ENCODE measurements around the gene MAST3.

The MAST3 gene

DNA sequence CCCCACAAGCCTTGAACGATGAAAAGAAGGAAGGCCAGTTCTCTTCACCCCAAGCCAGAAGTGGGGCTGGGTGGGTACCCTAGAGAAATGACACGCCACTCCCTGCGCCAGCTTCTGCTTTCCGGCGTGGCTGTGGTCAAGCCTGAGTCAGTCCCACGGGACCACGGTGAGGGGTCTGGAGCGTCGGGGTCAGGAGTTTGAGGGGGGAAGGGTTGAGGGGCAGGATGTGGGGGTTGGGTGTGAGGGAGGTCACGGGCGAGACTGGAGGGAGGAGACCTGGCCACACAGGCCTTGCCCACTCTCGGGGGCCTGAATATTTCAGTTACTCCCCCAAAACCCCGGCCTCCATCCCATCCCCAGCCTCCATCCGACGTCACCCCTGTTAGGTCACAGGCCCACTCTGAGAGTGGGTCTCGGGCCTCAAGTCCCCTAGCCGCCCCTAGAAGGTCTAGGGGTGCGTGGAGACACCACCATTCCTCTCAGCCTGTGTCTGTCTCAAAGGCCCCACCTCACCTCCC lies 75.5 kb downstream of the MAST3 start:
- Histone ChIP-seq H3K4me1 (ENCODE audit: control extremely low read depth in 1 of 4, control insufficient read depth in 4 of 4, insufficient read depth in 4 of 4, low read length in 3 of 4) (peaks cover 0 to 45% (median 30%) of the 10 kb centered on the region in 4 experiments), H3K27ac (ENCODE audit: insufficient read depth in 1 of 2, low read depth in 1 of 2, low read length in 2 of 2, poor library complexity in 1 of 2, severe bottlenecking in 2 of 2) (peak overlapping the region in 1 of 2 experiments; percentile 54), H3K27me3 (replicated peaks in 2 of 5; ENCODE audit: control insufficient read depth in 4 of 5, insufficient read depth in 5 of 5, low read length in 4 of 5) (peaks cover 0 to 3% (median 0%) of the 10 kb centered on the region in 5 experiments), H3K9me3 (ENCODE audit: control extremely low read depth in 1 of 5, control insufficient read depth in 4 of 5, insufficient read depth in 2 of 5, low read depth in 1 of 5, low read length in 4 of 5) (no peaks in the 10 kb centered on the region), H3K4me3 (ENCODE audit: control insufficient read depth in 1 of 7, extremely low read depth in 1 of 7, insufficient read depth in 4 of 7, low read depth in 2 of 7, low read length in 6 of 7) (peak overlapping the region in 5 of 7 experiments; percentile 64 to 91 (median 79)), H3K36me3 (ENCODE audit: control insufficient read depth in 4 of 4, insufficient read depth in 4 of 4, low read length in 3 of 4) (peaks cover 0 to 27% (median 10%) of the 10 kb centered on the region in 4 experiments)
- ChIA-PET CTCF (interaction anchor here (1.4 to 1.6 kb wide), 2 partner anchors 9 to 12 kb away, joined by 6 to 7 read pairs; no protein-coding TSS in a partner anchor), POLR2A (no interaction called here)
- 16% methylated on average over 6 of the region's 18 CpGs for WGBS (ENCODE audit: insufficient coverage)
- DNase-seq = peak in 2 of 3 donors; percentile 74 to 83

DNA sequence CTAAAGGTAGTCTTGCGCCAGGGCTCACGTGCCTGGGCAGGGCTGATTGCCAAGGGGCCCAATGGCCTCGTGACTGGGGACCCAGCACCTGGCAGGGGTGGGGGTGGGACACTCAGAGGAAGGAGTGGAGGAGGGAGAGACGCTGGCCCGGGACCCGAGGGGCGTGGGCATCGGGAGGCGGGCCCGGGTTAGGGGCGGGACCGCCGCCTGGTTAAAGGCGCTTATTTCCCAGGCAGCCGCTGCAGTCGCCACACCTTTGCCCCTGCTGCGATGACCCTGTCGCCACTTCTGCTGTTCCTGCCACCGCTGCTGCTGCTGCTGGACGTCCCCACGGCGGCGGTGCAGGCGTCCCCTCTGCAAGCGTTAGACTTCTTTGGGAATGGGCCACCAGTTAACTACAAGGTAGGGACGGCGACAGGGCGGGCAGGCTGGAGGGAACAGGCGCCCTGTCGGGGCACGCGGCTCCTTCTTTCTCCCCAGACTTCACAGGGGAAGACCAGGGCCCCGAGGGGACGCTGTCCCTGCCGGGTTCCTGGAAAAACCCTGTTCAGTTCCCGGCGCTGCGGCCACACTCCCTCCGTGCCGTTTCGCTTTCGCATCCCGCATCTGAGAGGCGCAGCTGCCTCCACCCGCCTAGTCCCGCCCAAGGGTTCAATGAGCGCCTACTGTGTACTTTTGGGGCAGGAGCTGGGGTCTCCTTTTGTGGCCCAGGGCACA lies 76.2 kb downstream of the MAST3 start, which contains the start of gene IFI30:
Gene IFI30, plus strand, starts transcription at position 242 of the 717 bp plus-strand sequence. Its CDS starts 29 bp downstream, at position 271.
- H3K4me1 ChIP-seq (ENCODE audit: control extremely low read depth in 1 of 4, control insufficient read depth in 4 of 4, insufficient read depth in 4 of 4, low read length in 3 of 4) = peaks cover 0 to 45% (median 30%) of the 10 kb centered on the region in 4 experiments
- peak; percentile 77 to 89 (median 84) for DNase-seq
- ChIA-PET CTCF (interaction anchor here (0.7 to 4.5 kb wide), 7 partner anchors 12 to 88 kb away, joined by 3 to 18 read pairs (median 3); partner anchors contain the start of gene PIK3R2), POLR2A (no interaction called here)
- peaks cover 0 to 21% (median 9%) of the 10 kb centered on the region in 4 experiments for H3K36me3 ChIP-seq (ENCODE audit: control insufficient read depth in 4 of 4, insufficient read depth in 4 of 4, low read length in 3 of 4)
- H3K9me3 ChIP-seq (ENCODE audit: control extremely low read depth in 1 of 5, control insufficient read depth in 4 of 5, insufficient read depth in 2 of 5, low read depth in 1 of 5, low read length in 4 of 5) = no peaks in the 10 kb centered on the region
- WGBS (ENCODE audit: insufficient coverage) = 0% methylated on average over 44 of the region's 47 CpGs
- H3K27ac ChIP-seq (ENCODE audit: insufficient read depth in 1 of 2, low read depth in 1 of 2, low read length in 2 of 2, poor library complexity in 1 of 2, severe bottlenecking in 2 of 2) = peak within 1 kb of the TSS in 1 of 2 experiments; percentile 54
- H3K27me3 ChIP-seq (replicated peaks in 2 of 5; ENCODE audit: control insufficient read depth in 4 of 5, insufficient read depth in 5 of 5, low read length in 4 of 5) = peaks cover 0 to 3% (median 0%) of the 10 kb centered on the region in 5 experiments
- H3K4me3 ChIP-seq (ENCODE audit: control insufficient read depth in 1 of 7, extremely low read depth in 1 of 7, insufficient read depth in 4 of 7, low read depth in 2 of 7, low read length in 6 of 7) = peak within 1 kb of the TSS; percentile 50 to 91 (median 79)

DNA sequence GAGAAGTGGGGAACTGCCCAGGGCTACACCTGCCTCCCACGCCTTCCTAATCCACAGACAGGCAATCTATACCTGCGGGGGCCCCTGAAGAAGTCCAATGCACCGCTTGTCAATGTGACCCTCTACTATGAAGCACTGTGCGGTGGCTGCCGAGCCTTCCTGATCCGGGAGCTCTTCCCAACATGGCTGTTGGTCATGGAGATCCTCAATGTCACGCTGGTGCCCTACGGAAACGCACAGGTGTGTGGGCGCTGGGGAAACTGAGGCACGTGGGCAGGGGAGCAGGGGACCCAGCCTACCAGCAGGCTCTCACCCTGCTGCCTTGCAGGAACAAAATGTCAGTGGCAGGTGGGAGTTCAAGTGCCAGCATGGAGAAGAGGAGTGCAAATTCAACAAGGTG lies 77.4 kb downstream of the MAST3 start:
- DNase-seq = no peak
- WGBS (ENCODE audit: insufficient coverage) = 81% methylated on average over 7 of the region's 11 CpGs
- H3K4me3 ChIP-seq (ENCODE audit: control insufficient read depth in 1 of 7, extremely low read depth in 1 of 7, insufficient read depth in 4 of 7, low read depth in 2 of 7, low read length in 6 of 7) = peak overlapping the region in 2 of 7 experiments; percentile 10 to 26
- peaks cover 0 to 13% (median 4%) of the 10 kb centered on the region in 4 experiments for H3K36me3 ChIP-seq (ENCODE audit: control insufficient read depth in 4 of 4, insufficient read depth in 4 of 4, low read length in 3 of 4)
- ChIA-PET POLR2A (no interaction called here), CTCF (interaction anchor here (0.6 to 4.5 kb wide), 6 partner anchors 11 to 86 kb away, joined by 3 to 18 read pairs (median 3); partner anchors contain the start of gene PIK3R2)
- no peak overlapping the region for H3K27ac ChIP-seq (ENCODE audit: insufficient read depth in 1 of 2, low read depth in 1 of 2, low read length in 2 of 2, poor library complexity in 1 of 2, severe bottlenecking in 2 of 2)
- peaks cover 0 to 3% (median 0%) of the 10 kb centered on the region in 5 experiments for H3K27me3 ChIP-seq (replicated peaks in 2 of 5; ENCODE audit: control insufficient read depth in 4 of 5, insufficient read depth in 5 of 5, low read length in 4 of 5)
- peaks cover 0 to 45% (median 24%) of the 10 kb centered on the region in 4 experiments for H3K4me1 ChIP-seq (ENCODE audit: control extremely low read depth in 1 of 4, control insufficient read depth in 4 of 4, insufficient read depth in 4 of 4, low read length in 3 of 4)
- H3K9me3 ChIP-seq (ENCODE audit: control extremely low read depth in 1 of 5, control insufficient read depth in 4 of 5, insufficient read depth in 2 of 5, low read depth in 1 of 5, low read length in 4 of 5) = no peaks in the 10 kb centered on the region

DNA sequence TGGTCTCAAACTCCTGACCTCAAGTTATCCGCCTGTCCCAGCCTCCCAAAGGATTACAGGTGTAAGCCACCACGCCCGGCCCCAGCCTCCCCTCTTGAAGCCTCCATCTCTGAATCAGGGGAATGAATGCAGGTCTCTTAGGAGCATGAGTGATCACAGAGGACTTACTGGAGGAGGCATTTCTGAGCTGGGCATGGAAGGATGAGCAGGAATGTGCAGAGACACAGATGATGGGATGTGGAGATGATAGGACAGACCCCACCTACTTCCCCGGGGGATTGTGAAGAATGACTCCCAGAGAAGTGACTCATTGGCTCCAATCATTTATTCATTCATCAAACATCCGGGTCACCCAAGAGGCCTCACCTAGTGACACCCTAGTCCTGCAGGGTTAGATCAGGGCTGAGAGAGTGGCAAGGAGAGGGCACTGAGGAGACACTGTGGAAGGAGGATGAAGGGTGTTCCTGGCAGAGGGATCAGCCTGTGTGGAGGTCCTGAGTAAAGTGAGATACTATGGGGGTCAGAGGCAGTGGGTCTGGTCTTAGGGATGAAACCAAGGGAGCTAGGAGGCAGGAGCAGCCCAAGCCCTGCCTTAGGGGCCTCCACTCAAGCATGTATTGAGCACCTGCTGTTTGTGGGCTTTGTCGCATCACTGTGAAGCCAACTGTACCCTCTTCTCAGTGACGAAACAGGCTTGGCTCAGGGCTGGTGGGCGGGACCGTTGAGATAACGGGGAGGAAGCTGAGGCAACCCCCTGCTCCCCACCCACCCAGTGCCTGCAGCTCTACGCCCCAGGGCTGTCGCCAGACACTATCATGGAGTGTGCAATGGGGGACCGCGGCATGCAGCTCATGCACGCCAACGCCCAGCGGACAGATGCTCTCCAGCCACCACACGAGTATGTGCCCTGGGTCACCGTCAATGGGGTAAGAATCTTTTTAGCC lies 79.1 kb downstream of the MAST3 start:
- WGBS (ENCODE audit: insufficient coverage) = 99% methylated on average over 11 of the region's 19 CpGs
- Histone ChIP-seq H3K9me3 (ENCODE audit: control extremely low read depth in 1 of 5, control insufficient read depth in 4 of 5, insufficient read depth in 2 of 5, low read depth in 1 of 5, low read length in 4 of 5) (no peaks in the 10 kb centered on the region), H3K4me3 (ENCODE audit: control insufficient read depth in 1 of 7, extremely low read depth in 1 of 7, insufficient read depth in 4 of 7, low read depth in 2 of 7, low read length in 6 of 7) (no peak overlapping the region), H3K27ac (ENCODE audit: insufficient read depth in 1 of 2, low read depth in 1 of 2, low read length in 2 of 2, poor library complexity in 1 of 2, severe bottlenecking in 2 of 2) (no peak overlapping the region), H3K27me3 (replicated peaks in 2 of 5; ENCODE audit: control insufficient read depth in 4 of 5, insufficient read depth in 5 of 5, low read length in 4 of 5) (peaks cover 0 to 3% (median 0%) of the 10 kb centered on the region in 5 experiments), H3K4me1 (ENCODE audit: control extremely low read depth in 1 of 4, control insufficient read depth in 4 of 4, insufficient read depth in 4 of 4, low read length in 3 of 4) (peaks cover 0 to 50% (median 34%) of the 10 kb centered on the region in 4 experiments), H3K36me3 (ENCODE audit: control insufficient read depth in 4 of 4, insufficient read depth in 4 of 4, low read length in 3 of 4) (peaks cover 0 to 10% (median under 1%) of the 10 kb centered on the region in 4 experiments)
- POLR2A ChIA-PET = interaction anchor here (0.6 kb wide), 1 partner anchor 80 kb away, joined by 5 read pairs; no protein-coding TSS in a partner anchor
- DNase-seq = no peak
- CTCF ChIA-PET = interaction anchor here (1.1 to 4.5 kb wide), 7 partner anchors 8 to 74 kb away, joined by 3 to 18 read pairs (median 3); no protein-coding TSS in a partner anchor

DNA sequence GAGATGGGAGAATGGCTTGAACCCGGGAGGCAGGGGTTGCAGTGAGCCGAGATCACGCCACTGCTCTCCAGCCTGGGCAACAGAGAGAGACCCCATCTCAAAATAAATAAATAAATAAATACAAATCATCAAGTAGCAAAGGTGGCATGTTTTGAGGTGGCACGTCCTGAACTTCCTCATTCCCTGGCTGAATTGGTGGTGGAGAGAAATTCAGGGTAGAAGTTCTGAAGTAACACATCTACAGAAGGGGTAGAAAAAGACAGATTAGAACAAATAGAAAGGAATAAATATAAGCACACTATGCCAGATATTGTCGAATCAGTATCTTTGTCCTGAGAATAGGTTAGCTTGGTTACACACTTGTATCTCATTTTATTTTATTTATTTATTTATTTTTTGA lies 82.4 kb downstream of the MAST3 start:
- Histone ChIP-seq H3K27ac (ENCODE audit: insufficient read depth in 1 of 2, low read depth in 1 of 2, low read length in 2 of 2, poor library complexity in 1 of 2, severe bottlenecking in 2 of 2) (no peak overlapping the region), H3K4me1 (ENCODE audit: control extremely low read depth in 1 of 4, control insufficient read depth in 4 of 4, insufficient read depth in 4 of 4, low read length in 3 of 4) (peaks cover 0 to 23% (median 11%) of the 10 kb centered on the region in 4 experiments), H3K36me3 (ENCODE audit: control insufficient read depth in 4 of 4, insufficient read depth in 4 of 4, low read length in 3 of 4) (peaks cover 0 to 7% (median 0%) of the 10 kb centered on the region in 4 experiments), H3K27me3 (replicated peaks in 2 of 5; ENCODE audit: control insufficient read depth in 4 of 5, insufficient read depth in 5 of 5, low read length in 4 of 5) (no peaks in the 10 kb centered on the region), H3K9me3 (ENCODE audit: control extremely low read depth in 1 of 5, control insufficient read depth in 4 of 5, insufficient read depth in 2 of 5, low read depth in 1 of 5, low read length in 4 of 5) (no peaks in the 10 kb centered on the region), H3K4me3 (ENCODE audit: control insufficient read depth in 1 of 7, extremely low read depth in 1 of 7, insufficient read depth in 4 of 7, low read depth in 2 of 7, low read length in 6 of 7) (no peak overlapping the region)
- peak in 2 of 3 donors; percentile 61 to 65 for DNase-seq
- WGBS (ENCODE audit: insufficient coverage) = 83% methylated on average over 1 of the region's 5 CpGs
- POLR2A ChIA-PET = no interaction called here
- CTCF ChIA-PET = interaction anchor here (4.2 kb wide), 1 partner anchor 12 kb away, joined by 21 read pairs; the partner anchor contains the start of gene MPV17L2

DNA sequence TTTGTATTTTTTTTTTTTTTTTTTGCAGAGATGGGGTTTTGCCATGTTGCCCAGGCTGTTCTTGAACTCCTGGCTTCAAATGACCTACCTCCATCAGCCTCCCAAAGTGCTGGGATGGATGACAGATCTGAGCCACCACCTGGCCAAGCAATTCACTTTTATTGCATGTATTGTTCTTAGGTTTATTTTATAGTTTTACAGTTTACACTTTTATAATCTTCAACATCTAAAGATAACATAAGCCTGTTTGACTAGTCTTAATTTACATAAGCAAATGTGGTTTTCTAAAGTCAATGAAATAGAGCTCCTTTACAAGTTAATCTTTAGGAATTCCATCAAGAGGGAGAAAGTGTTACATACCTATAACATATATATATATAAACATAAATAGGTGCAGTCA lies 86.0 kb downstream of the MAST3 start:
- H3K27me3 ChIP-seq (replicated peaks in 2 of 5; ENCODE audit: control insufficient read depth in 4 of 5, insufficient read depth in 5 of 5, low read length in 4 of 5) = no peaks in the 10 kb centered on the region
- DNase-seq = no peak
- no peak overlapping the region for H3K27ac ChIP-seq (ENCODE audit: insufficient read depth in 1 of 2, low read depth in 1 of 2, low read length in 2 of 2, poor library complexity in 1 of 2, severe bottlenecking in 2 of 2)
- CTCF ChIA-PET = interaction anchor here (1.0 to 4.2 kb wide), 4 partner anchors 8 to 69 kb away, joined by 3 to 21 read pairs (median 8); partner anchors contain the start of gene MPV17L2
- peaks cover 0 to 14% (median 10%) of the 10 kb centered on the region in 4 experiments for H3K4me1 ChIP-seq (ENCODE audit: control extremely low read depth in 1 of 4, control insufficient read depth in 4 of 4, insufficient read depth in 4 of 4, low read length in 3 of 4)
- POLR2A ChIA-PET = no interaction called here
- no peaks in the 10 kb centered on the region for H3K9me3 ChIP-seq (ENCODE audit: control extremely low read depth in 1 of 5, control insufficient read depth in 4 of 5, insufficient read depth in 2 of 5, low read depth in 1 of 5, low read length in 4 of 5)
- H3K4me3 ChIP-seq (ENCODE audit: control insufficient read depth in 1 of 7, extremely low read depth in 1 of 7, insufficient read depth in 4 of 7, low read depth in 2 of 7, low read length in 6 of 7) = no peak overlapping the region
- H3K36me3 ChIP-seq (ENCODE audit: control insufficient read depth in 4 of 4, insufficient read depth in 4 of 4, low read length in 3 of 4) = no peaks in the 10 kb centered on the region
